ENCODE data around the gene DGCR6L.
A peak's percentile ranks its signal among the peaks of the same experiment; 100 is the strongest.
"Not testable (repeated sequence)": the region's sequence is repeated elsewhere in the genome, so short reads cannot be mapped to it uniquely, and the experiment has no call there.

The DGCR6L gene

GRCh38 chr22:20295262-20296064 is 24.4 kb downstream of the DGCR6L start:
- TF ChIP-seq POLR2AphosphoS5 (IDR thresholded peaks at IDR 0.05; ENCODE audit: low read depth, low read length) (no peak), POLR2A (IDR thresholded peaks at IDR 0.05; ENCODE audit: low read depth, low read length) (no peak), TAF1 (IDR thresholded peaks at IDR 0.05; ENCODE audit: borderline replicate concordance, low read depth, low read length) (no peak)
- FAIRE-seq: no peak
- DNase-seq (ENCODE audit: insufficient read length): no peak

GRCh38 chr22:20292673-20293232 is 27.1 kb downstream of the DGCR6L start:
- TF ChIP-seq TAF1 (IDR thresholded peaks at IDR 0.05; ENCODE audit: borderline replicate concordance, low read depth, low read length): no peak
- no peak for TF ChIP-seq POLR2AphosphoS5 (IDR thresholded peaks at IDR 0.05; ENCODE audit: low read depth, low read length)
- no peak for TF ChIP-seq POLR2A (IDR thresholded peaks at IDR 0.05; ENCODE audit: low read depth, low read length)
- FAIRE-seq (no peak), DNase-seq (ENCODE audit: insufficient read length) (no peak)

GRCh38 chr22:20292108-20292507 is 27.8 kb downstream of the DGCR6L start:
- DNase-seq (ENCODE audit: insufficient read length): no peak
- no peak for FAIRE-seq
- TF ChIP-seq TAF1 (IDR thresholded peaks at IDR 0.05; ENCODE audit: borderline replicate concordance, low read depth, low read length) (no peak), POLR2A (IDR thresholded peaks at IDR 0.05; ENCODE audit: low read depth, low read length) (no peak), POLR2AphosphoS5 (IDR thresholded peaks at IDR 0.05; ENCODE audit: low read depth, low read length) (no peak)

GRCh38 chr22:20291604-20292063 is 28.2 kb downstream of the DGCR6L start:
- DNase-seq (ENCODE audit: insufficient read length) (no peak), FAIRE-seq (no peak)
- no peak for TF ChIP-seq POLR2A (IDR thresholded peaks at IDR 0.05; ENCODE audit: low read depth, low read length)
- TF ChIP-seq TAF1 (IDR thresholded peaks at IDR 0.05; ENCODE audit: borderline replicate concordance, low read depth, low read length): no peak
- no peak for TF ChIP-seq POLR2AphosphoS5 (IDR thresholded peaks at IDR 0.05; ENCODE audit: low read depth, low read length)

- DNase-seq (ENCODE audit: insufficient read length) (no peak), FAIRE-seq (no peak)
- TF ChIP-seq TAF1 (IDR thresholded peaks at IDR 0.05; ENCODE audit: borderline replicate concordance, low read depth, low read length) (no peak), POLR2A (IDR thresholded peaks at IDR 0.05; ENCODE audit: low read depth, low read length) (no peak), POLR2AphosphoS5 (IDR thresholded peaks at IDR 0.05; ENCODE audit: low read depth, low read length) (no peak)
Measured at GRCh38 chr22:20291249-20291586, 28.6 kb downstream of the DGCR6L start.

- no peak for TF ChIP-seq POLR2AphosphoS5 (IDR thresholded peaks at IDR 0.05; ENCODE audit: low read depth, low read length)
- FAIRE-seq (no peak), DNase-seq (ENCODE audit: insufficient read length) (no peak)
Measured at GRCh38 chr22:20290578-20291248, 29.1 kb downstream of the DGCR6L start.

- TF ChIP-seq POLR2A (IDR thresholded peaks at IDR 0.05; ENCODE audit: low read depth, low read length) (no peak), TAF1 (IDR thresholded peaks at IDR 0.05; ENCODE audit: borderline replicate concordance, low read depth, low read length) (no peak), POLR2AphosphoS5 (IDR thresholded peaks at IDR 0.05; ENCODE audit: low read depth, low read length) (no peak)
- FAIRE-seq (no peak), DNase-seq (ENCODE audit: insufficient read length) (no peak)
Measured at GRCh38 chr22:20290045-20290392, 29.8 kb downstream of the DGCR6L start.

GRCh38 chr22:20289182-20290044 is 30.4 kb downstream of the DGCR6L start:
- DNase-seq (ENCODE audit: insufficient read length); FAIRE-seq: not testable (repeated sequence)

GRCh38 chr22:20286784-20287423 is 33.0 kb downstream of the DGCR6L start:
- not testable (repeated sequence) for DNase-seq (ENCODE audit: insufficient read length); FAIRE-seq

GRCh38 chr22:20286312-20286660 is 33.6 kb downstream of the DGCR6L start:
- DNase-seq (ENCODE audit: insufficient read length); FAIRE-seq: not testable (repeated sequence)

- DNase-seq (ENCODE audit: insufficient read length) (peak; percentile 70), FAIRE-seq (peak; percentile 84)
Measured at GRCh38 chr22:20285473-20286311, 34.2 kb downstream of the DGCR6L start.
